GM12878 (cell line): ENCODE measurements around the gene MCM3AP. TPM values are rescaled to one million over a fixed set of nuclear protein-coding genes. Genes with fewer than 3 reads are reported as not detected.

Experiments
- ATAC-seq: fragments of 200-7000 bp; cut with Tn5 transposase; 3 replicates; pipeline ENCODE4 v1.9.1; 2020; ENCODE audit warnings: mild to moderate bottlenecking, moderate library complexity
- BruUV-seq: library from RNA; stranded (reverse); fragments of 400-500 nt; replicated peaks from 2 replicates; lab custom pipeline; 2021; lab: Mats Ljungman, UMichigan
- CTCF ChIA-PET: fragments of 300-600 bp; sonication (Branson Sonifier 250); formaldehyde crosslinking; extraction: SDS; loops from one replicate; lab custom pipeline; 2021; ENCODE audit warnings: inconsistent platforms; lab: Yijun Ruan, JAX
- POLR2A ChIA-PET: fragments of 350-600 bp; formaldehyde crosslinking; extraction: SDS; loops from one replicate; lab custom pipeline; 2021; ENCODE audit warnings: inconsistent platforms; lab: Charles Lee
- RAD21 ChIA-PET: fragments of 300-600 bp; sonication (Branson Sonifier 250); formaldehyde crosslinking; loops from one replicate; lab custom pipeline; 2023; ENCODE audit warnings: antibody characterized with exemption; ENCODE audit not compliant: unreplicated experiment; lab: Charles Lee
- SMC1A ChIA-PET: fragments of 300-600 bp; sonication (Branson Sonifier 250); formaldehyde crosslinking; loops from one replicate; lab custom pipeline; 2023; ENCODE audit not compliant: unreplicated experiment, uncharacterized antibody; lab: Charles Lee
- DNase-seq: peaks from one replicate; pipeline ENCODE4 v3.0.0-alpha.2; 2011; ENCODE audit warnings: low read depth, low spot score
- FAIRE-seq: peaks from 3 replicates; lab custom pipeline; 2011; peaks lifted over from hg19 to GRCh38; lab: Jason Lieb, UNC
- H2AFZ ChIP-seq: 2 replicates; pipeline ENCODE4 v1.6.0; 2011; ENCODE audit warnings: low read depth, low read length, control low read depth; ENCODE audit not compliant: control insufficient read depth
- H3K27ac ChIP-seq: 2 replicates; pipeline ENCODE4 v1.5.1; 2011; ENCODE audit warnings: control low read depth; ENCODE audit not compliant: control insufficient read depth, insufficient read depth
- H3K27me3 ChIP-seq, 2 experiments: replicated peaks in 1 of 2; 2 replicates each; pipeline versions ENCODE4 v1.6.0 to v1.6.1; 2011; ENCODE audit warnings: low read length in 1 of 2; ENCODE audit not compliant: control insufficient read depth in 2 of 2, insufficient read depth in 2 of 2
- H3K36me3 ChIP-seq, 2 experiments: 2 replicates each; pipeline ENCODE4 v1.5.1; 2011; ENCODE audit warnings: low read length in 1 of 2; ENCODE audit not compliant: control insufficient read depth in 2 of 2, insufficient read depth in 2 of 2
- H3K4me1 ChIP-seq: 2 replicates; pipeline ENCODE4 v1.6.1; 2011; ENCODE audit warnings: mild to moderate bottlenecking, low read length, moderate library complexity, mixed read lengths; ENCODE audit not compliant: control insufficient read depth, insufficient read depth
- H3K4me2 ChIP-seq: 2 replicates; pipeline ENCODE4 v1.6.0; 2011; ENCODE audit warnings: control low read depth; ENCODE audit not compliant: control insufficient read depth, insufficient read depth
- H3K4me3 ChIP-seq: fragments of 200-600 bp; sonication (generic); 2 replicates; pipeline ENCODE4 v1.5.1; 2016
- H3K79me2 ChIP-seq: 2 replicates; pipeline ENCODE4 v1.6.0; 2011; ENCODE audit warnings: low read length; ENCODE audit not compliant: control insufficient read depth, insufficient read depth
- H3K9ac ChIP-seq: 2 replicates; pipeline ENCODE4 v1.8.0; 2011; ENCODE audit warnings: low read length, control low read depth, mixed read lengths; ENCODE audit not compliant: control insufficient read depth, insufficient read depth
- H3K9me3 ChIP-seq: replicated peaks from 3 replicates; pipeline ENCODE4 v1.5.1; 2011; ENCODE audit warnings: mild to moderate bottlenecking, low read length; ENCODE audit not compliant: control insufficient read depth, insufficient read depth
- H4K20me1 ChIP-seq: 2 replicates; pipeline ENCODE4 v1.6.0; 2011; ENCODE audit not compliant: control insufficient read depth, insufficient read depth
- BHLHE40 ChIP-seq, 2 experiments: fragments of 450-650 bp in 1 of 2; IDR thresholded peaks; 2 replicates each; pipeline ENCODE4 v1.6.1; 2011 to 2017; ENCODE audit warnings: low read depth in 2 of 2, borderline replicate concordance in 1 of 2, improper control_type of control experiment in 1 of 2, low read length in 1 of 2, mild to moderate bottlenecking in 1 of 2
- CHD2 ChIP-seq: IDR thresholded peaks from 2 replicates; pipeline ENCODE4 v1.6.1; 2011; ENCODE audit warnings: low read depth, low read length, improper control_type of control experiment, borderline replicate concordance
- CHD4 ChIP-seq: fragments of 200-600 bp; sonication (generic); IDR thresholded peaks from 2 replicates; pipeline ENCODE4 v1.6.1; 2016; ENCODE audit warnings: mild to moderate bottlenecking
- ELK1 ChIP-seq: IDR thresholded peaks from 2 replicates; pipeline ENCODE4 v1.6.1; 2012; ENCODE audit warnings: low read depth, low read length, improper control_type of control experiment
- EZH2 ChIP-seq: IDR thresholded peaks from 2 replicates; pipeline ENCODE4 v1.6.1; 2012; ENCODE audit warnings: low read depth, mild to moderate bottlenecking, control low read depth, inconsistent platforms, low read length, borderline replicate concordance; ENCODE audit not compliant: control insufficient read depth
- HDAC2 ChIP-seq: fragments of 200-600 bp; sonication (generic); IDR thresholded peaks from 2 replicates; pipeline ENCODE4 v1.6.1; 2017
- HDAC6 ChIP-seq: fragments of 200-600 bp; sonication (generic); IDR thresholded peaks from one replicate; pipeline ENCODE4 v1.8.0; 2017; ENCODE audit warnings: antibody characterized with exemption; ENCODE audit not compliant: unreplicated experiment
- JUND ChIP-seq: IDR thresholded peaks from 2 replicates; pipeline ENCODE4 v1.6.1; 2012; ENCODE audit warnings: low read depth, mild to moderate bottlenecking, low read length, improper control_type of control experiment, moderate library complexity
- KLF5 ChIP-seq: fragments of 450-650 bp; IDR thresholded peaks from 2 replicates; pipeline ENCODE4 v1.6.1; 2014; ENCODE audit warnings: mild to moderate bottlenecking; ENCODE audit not compliant: partially characterized antibody
- PAX5 ChIP-seq: IDR thresholded peaks from 2 replicates; pipeline ENCODE4 v1.6.1; 2011; ENCODE audit warnings: low read depth, low read length, borderline replicate concordance
- PML ChIP-seq: IDR thresholded peaks from 2 replicates; pipeline ENCODE4 v1.6.1; 2012; ENCODE audit warnings: low read length, inconsistent platforms
- POLR2AphosphoS5 ChIP-seq: IDR thresholded peaks from 2 replicates; pipeline ENCODE4 v1.6.1; 2011; ENCODE audit warnings: mild to moderate bottlenecking, low read length, inconsistent platforms
- SPI1 ChIP-seq: IDR thresholded peaks from 2 replicates; pipeline ENCODE4 v1.6.1; 2011; ENCODE audit warnings: low read depth, mild to moderate bottlenecking, low read length, moderate library complexity, borderline replicate concordance; ENCODE audit not compliant: insufficient read depth
- USF2 ChIP-seq: IDR thresholded peaks from 2 replicates; pipeline ENCODE4 v1.6.1; 2011; ENCODE audit warnings: low read depth, low read length, improper control_type of control experiment, borderline replicate concordance
- ZNF274 ChIP-seq: IDR thresholded peaks from one replicate; pipeline ENCODE4 v1.8.0; 2011; ENCODE audit not compliant: insufficient read length, insufficient read depth
- ZNF384 ChIP-seq: IDR thresholded peaks from 2 replicates; pipeline ENCODE4 v1.6.1; 2012; ENCODE audit warnings: low read depth, mild to moderate bottlenecking, low read length, improper control_type of control experiment, borderline replicate concordance
- ZNF687 ChIP-seq: fragments of 450-650 bp; IDR thresholded peaks from 2 replicates; pipeline ENCODE4 v1.6.1; 2017; ENCODE audit warnings: mild to moderate bottlenecking, moderate library complexity
- WGBS: methylation state at CpG from one replicate; pipeline ENCODE4 v1.1.6; 2016; ENCODE audit warnings: low lambda C conversion rate; ENCODE audit not compliant: insufficient replicate concordance, insufficient coverage; ENCODE audit errors: missing lambda C conversion rate; 5-methylcytosine and 5-hydroxymethylcytosine counted together
- in situ Hi-C: fragments of 300-500 bp; cut with MboI; formaldehyde crosslinking; loops from 9 replicates; pipeline ENCODE4 v1.14.3; 2018; ENCODE audit warnings: mixed read lengths
- intact Hi-C: fragments of 100-400 bp; cut with micrococcal nuclease; formaldehyde crosslinking; loops from one replicate; pipeline ENCODE4 v1.14.2; 2022; ENCODE audit not compliant: unreplicated experiment
- polyA plus RNA-seq, 11 experiments: library from polyadenylated mRNA; depleted of rRNA in 4 of 11; unstranded in 6 of 11; stranded (reverse) in 5 of 11; fragments of >200 nt; fragmentation: Nextera tagmentation in 4 of 11; fragmentation: Illumina TruSeq in 1 of 11; extraction: Ambion mirVana in 4 of 11; extraction: Trizol in 1 of 11; gene quantifications; 1 replicate in 1 of 11; 2 replicates in 10 of 11; pipeline versions ENCODE4 v1.2.1 to v1.2.3, GENCODE V29; 2011 to 2016; ENCODE audit warnings: inconsistent platforms in 2 of 11, missing spikeins in 2 of 11, low read depth in 1 of 11
- total RNA-seq, 4 experiments: library from RNA; depleted of rRNA in 3 of 4; stranded (reverse); fragments of >200 nt in 3 of 4; fragmentation: Illumina TruSeq in 1 of 4; extraction: Trizol in 1 of 4; gene quantifications; 2 replicates each; pipeline versions ENCODE4 v1.2.1 to v1.2.3, GENCODE V29; 2013 to 2021
- TF ChIP-seq, protein P1 (sequence below): IDR thresholded peaks from 2 replicates; pipeline ENCODE4 v1.6.1; 2011; ENCODE audit warnings: low read depth, mild to moderate bottlenecking, low read length, moderate library complexity, borderline replicate concordance; ENCODE audit errors: extremely low read depth

MCM3AP gene
- total and polyA plus RNA-seq, 10 of the 15 experiments (the other 5 are each of a cell fraction or from before 2014, with no cell fraction given) = 6.1 to 95.7 (median 47.0) TPM

DNA sequence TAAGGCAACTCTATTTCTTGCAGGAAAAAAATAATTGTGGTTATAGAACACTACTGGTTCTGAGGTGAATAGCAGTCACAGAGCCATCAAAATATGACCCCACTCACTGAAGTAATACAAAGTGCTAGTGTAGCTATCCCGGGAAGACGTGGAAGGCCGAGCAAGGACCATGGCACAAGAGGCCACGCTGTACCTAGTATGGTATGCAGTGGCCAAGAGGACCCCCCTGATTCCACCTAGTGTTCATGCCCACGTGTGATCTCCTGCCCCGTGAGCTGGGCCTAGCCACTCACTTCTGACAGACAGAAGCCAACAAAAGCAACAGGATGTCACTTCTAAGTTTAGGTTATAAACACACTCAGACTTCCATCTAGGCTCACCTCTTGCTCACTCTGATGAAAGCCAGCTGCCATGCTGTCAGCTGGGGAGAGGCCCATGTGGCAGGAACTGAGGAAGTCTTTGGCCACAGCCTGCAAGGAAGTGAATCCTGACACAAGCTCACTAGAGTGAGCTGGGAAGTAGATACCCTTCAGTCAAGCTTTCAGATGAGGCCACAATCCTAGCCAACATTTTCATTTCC is 35.2 kb downstream of the MCM3AP start (continued):
- no peak for TF ChIP-seq ELK1
- TF ChIP-seq, protein P1, sequence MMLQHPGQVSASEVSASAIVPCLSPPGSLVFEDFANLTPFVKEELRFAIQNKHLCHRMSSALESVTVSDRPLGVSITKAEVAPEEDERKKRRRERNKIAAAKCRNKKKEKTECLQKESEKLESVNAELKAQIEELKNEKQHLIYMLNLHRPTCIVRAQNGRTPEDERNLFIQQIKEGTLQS = no peak
- TF ChIP-seq HDAC6 = no peak
- TF ChIP-seq CHD4 = no peak
- TF ChIP-seq ZNF384 = no peak
- TF ChIP-seq PML = no peak
- no peak for TF ChIP-seq CHD2
- TF ChIP-seq BHLHE40 (IDR thresholded peaks at IDR 0.05; ENCODE audit: borderline replicate concordance in 1 of 2, low read depth in 2 of 2, low read length in 1 of 2) = no peak

GRCh38 chr21:46248827-46249226 is 36.6 kb downstream of the MCM3AP start:
- Histone ChIP-seq H3K36me3 (peaks cover 31 to 64% of the 10 kb centered on the region in 2 experiments), H3K4me2 (no peak overlapping the region), H3K27me3 (no peaks in the 10 kb centered on the region; a peak in 1 of 4 replicates), H3K79me2 (no peaks in the 10 kb centered on the region), H3K4me1 (peaks cover 7% of the 10 kb centered on the region), H3K27ac (no peak overlapping the region), H3K4me3 (no peak overlapping the region), H2AFZ (no peak overlapping the region), H3K9ac (no peak overlapping the region), H4K20me1 (no peaks in the 10 kb centered on the region), H3K9me3 (no peaks in the 10 kb centered on the region; the same call in 2 of the 3 replicates)
- BruUV-seq = no TSS peak
- SMC1A ChIA-PET = interaction anchor here (1.8 kb wide), 1 partner anchor 13 kb away, joined by 4 read pairs; no protein-coding TSS in a partner anchor
- in situ Hi-C loops (no loop called here), intact Hi-C loops (no loop called here)
- CTCF ChIA-PET = interaction anchor here (0.6 to 6.3 kb wide), 2 partner anchors 11 to 19 kb away, joined by 5 to 59 read pairs; partner anchors contain the start of gene LSS
- RAD21 ChIA-PET = no interaction called here
- ATAC-seq (no peak), FAIRE-seq (no peak), DNase-seq (no peak)
- 92% methylated on average over 2 of the region's 2 CpGs for WGBS
- POLR2A ChIA-PET = no interaction called here
- TF ChIP-seq PAX5 (no peak), ZNF274 (no peak), EZH2 (no peak), ZNF687 (no peak), HDAC2 (no peak), USF2 (no peak), SPI1 (no peak), POLR2AphosphoS5 (no peak), JUND (no peak), KLF5 (no peak)
